Measurements from ENCODE around the gene UPF3A. TPM values are rescaled to one million over a fixed set of nuclear protein-coding genes. Genes with fewer than 3 reads are reported as not detected.

UPF3A gene
- total and polyA plus RNA-seq, 9 of the 15 experiments (the other 6 are each of a cell fraction or from before 2014, with no cell fraction given): 15.6 to 76.5 (median 40.9) TPM

DNA sequence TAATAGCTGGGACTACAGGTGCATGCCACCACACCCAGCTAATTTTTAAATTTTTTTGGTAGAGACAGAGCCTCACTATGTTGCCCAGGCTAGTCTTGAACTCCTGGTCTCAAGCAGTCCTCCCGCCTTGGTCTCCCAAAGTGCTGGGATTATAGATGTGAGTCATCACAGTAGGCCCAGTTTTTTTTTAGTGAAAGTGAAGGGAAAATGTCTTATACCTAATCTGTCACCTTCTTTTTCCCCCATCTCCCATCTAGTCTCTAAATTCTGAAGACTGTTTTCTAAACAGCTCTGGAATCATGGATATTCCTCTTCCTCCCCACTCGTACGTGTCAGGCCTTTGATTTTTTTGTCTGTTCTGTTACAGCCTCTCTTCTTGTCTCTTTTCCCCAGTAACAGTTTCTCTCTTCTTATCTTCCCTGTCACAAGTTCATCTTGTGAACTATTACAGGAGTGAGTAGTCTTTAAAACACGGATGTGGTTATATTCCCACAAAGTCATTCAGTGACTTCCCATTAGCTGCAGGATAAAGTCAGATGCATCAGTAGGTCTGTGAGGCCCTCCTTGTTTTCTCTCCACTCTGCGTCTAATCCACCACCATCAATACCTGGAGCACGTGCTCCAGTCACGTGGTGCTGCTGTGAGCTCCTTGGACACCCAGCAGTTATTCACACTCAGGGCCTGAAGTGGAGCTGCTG lies 43.8 kb upstream of the UPF3A start (continued):
- TF ChIP-seq, protein P1, sequence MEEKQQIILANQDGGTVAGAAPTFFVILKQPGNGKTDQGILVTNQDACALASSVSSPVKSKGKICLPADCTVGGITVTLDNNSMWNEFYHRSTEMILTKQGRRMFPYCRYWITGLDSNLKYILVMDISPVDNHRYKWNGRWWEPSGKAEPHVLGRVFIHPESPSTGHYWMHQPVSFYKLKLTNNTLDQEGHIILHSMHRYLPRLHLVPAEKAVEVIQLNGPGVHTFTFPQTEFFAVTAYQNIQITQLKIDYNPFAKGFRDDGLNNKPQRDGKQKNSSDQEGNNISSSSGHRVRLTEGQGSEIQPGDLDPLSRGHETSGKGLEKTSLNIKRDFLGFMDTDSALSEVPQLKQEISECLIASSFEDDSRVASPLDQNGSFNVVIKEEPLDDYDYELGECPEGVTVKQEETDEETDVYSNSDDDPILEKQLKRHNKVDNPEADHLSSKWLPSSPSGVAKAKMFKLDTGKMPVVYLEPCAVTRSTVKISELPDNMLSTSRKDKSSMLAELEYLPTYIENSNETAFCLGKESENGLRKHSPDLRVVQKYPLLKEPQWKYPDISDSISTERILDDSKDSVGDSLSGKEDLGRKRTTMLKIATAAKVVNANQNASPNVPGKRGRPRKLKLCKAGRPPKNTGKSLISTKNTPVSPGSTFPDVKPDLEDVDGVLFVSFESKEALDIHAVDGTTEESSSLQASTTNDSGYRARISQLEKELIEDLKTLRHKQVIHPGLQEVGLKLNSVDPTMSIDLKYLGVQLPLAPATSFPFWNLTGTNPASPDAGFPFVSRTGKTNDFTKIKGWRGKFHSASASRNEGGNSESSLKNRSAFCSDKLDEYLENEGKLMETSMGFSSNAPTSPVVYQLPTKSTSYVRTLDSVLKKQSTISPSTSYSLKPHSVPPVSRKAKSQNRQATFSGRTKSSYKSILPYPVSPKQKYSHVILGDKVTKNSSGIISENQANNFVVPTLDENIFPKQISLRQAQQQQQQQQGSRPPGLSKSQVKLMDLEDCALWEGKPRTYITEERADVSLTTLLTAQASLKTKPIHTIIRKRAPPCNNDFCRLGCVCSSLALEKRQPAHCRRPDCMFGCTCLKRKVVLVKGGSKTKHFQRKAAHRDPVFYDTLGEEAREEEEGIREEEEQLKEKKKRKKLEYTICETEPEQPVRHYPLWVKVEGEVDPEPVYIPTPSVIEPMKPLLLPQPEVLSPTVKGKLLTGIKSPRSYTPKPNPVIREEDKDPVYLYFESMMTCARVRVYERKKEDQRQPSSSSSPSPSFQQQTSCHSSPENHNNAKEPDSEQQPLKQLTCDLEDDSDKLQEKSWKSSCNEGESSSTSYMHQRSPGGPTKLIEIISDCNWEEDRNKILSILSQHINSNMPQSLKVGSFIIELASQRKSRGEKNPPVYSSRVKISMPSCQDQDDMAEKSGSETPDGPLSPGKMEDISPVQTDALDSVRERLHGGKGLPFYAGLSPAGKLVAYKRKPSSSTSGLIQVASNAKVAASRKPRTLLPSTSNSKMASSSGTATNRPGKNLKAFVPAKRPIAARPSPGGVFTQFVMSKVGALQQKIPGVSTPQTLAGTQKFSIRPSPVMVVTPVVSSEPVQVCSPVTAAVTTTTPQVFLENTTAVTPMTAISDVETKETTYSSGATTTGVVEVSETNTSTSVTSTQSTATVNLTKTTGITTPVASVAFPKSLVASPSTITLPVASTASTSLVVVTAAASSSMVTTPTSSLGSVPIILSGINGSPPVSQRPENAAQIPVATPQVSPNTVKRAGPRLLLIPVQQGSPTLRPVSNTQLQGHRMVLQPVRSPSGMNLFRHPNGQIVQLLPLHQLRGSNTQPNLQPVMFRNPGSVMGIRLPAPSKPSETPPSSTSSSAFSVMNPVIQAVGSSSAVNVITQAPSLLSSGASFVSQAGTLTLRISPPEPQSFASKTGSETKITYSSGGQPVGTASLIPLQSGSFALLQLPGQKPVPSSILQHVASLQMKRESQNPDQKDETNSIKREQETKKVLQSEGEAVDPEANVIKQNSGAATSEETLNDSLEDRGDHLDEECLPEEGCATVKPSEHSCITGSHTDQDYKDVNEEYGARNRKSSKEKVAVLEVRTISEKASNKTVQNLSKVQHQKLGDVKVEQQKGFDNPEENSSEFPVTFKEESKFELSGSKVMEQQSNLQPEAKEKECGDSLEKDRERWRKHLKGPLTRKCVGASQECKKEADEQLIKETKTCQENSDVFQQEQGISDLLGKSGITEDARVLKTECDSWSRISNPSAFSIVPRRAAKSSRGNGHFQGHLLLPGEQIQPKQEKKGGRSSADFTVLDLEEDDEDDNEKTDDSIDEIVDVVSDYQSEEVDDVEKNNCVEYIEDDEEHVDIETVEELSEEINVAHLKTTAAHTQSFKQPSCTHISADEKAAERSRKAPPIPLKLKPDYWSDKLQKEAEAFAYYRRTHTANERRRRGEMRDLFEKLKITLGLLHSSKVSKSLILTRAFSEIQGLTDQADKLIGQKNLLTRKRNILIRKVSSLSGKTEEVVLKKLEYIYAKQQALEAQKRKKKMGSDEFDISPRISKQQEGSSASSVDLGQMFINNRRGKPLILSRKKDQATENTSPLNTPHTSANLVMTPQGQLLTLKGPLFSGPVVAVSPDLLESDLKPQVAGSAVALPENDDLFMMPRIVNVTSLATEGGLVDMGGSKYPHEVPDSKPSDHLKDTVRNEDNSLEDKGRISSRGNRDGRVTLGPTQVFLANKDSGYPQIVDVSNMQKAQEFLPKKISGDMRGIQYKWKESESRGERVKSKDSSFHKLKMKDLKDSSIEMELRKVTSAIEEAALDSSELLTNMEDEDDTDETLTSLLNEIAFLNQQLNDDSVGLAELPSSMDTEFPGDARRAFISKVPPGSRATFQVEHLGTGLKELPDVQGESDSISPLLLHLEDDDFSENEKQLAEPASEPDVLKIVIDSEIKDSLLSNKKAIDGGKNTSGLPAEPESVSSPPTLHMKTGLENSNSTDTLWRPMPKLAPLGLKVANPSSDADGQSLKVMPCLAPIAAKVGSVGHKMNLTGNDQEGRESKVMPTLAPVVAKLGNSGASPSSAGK (IDR thresholded peaks at IDR 0.05): peak; percentile 75
- no peak for TF ChIP-seq ZNF707 (CRISPR knock-in tag; conservative IDR thresholded peaks at IDR 0.05)
- no peak for TF ChIP-seq HMGN3 (IDR thresholded peaks at IDR 0.05; ENCODE audit: borderline replicate concordance, extremely low read depth, insufficient read length, low read depth, low read length)
- TF ChIP-seq ZNF668 (CRISPR knock-in tag; IDR thresholded peaks at IDR 0.05): no peak
- TF ChIP-seq ZKSCAN8 (CRISPR knock-in tag; IDR thresholded peaks at IDR 0.05): no peak
- TF ChIP-seq LARP7 (IDR thresholded peaks at IDR 0.05): no peak
- TF ChIP-seq, protein P2, sequence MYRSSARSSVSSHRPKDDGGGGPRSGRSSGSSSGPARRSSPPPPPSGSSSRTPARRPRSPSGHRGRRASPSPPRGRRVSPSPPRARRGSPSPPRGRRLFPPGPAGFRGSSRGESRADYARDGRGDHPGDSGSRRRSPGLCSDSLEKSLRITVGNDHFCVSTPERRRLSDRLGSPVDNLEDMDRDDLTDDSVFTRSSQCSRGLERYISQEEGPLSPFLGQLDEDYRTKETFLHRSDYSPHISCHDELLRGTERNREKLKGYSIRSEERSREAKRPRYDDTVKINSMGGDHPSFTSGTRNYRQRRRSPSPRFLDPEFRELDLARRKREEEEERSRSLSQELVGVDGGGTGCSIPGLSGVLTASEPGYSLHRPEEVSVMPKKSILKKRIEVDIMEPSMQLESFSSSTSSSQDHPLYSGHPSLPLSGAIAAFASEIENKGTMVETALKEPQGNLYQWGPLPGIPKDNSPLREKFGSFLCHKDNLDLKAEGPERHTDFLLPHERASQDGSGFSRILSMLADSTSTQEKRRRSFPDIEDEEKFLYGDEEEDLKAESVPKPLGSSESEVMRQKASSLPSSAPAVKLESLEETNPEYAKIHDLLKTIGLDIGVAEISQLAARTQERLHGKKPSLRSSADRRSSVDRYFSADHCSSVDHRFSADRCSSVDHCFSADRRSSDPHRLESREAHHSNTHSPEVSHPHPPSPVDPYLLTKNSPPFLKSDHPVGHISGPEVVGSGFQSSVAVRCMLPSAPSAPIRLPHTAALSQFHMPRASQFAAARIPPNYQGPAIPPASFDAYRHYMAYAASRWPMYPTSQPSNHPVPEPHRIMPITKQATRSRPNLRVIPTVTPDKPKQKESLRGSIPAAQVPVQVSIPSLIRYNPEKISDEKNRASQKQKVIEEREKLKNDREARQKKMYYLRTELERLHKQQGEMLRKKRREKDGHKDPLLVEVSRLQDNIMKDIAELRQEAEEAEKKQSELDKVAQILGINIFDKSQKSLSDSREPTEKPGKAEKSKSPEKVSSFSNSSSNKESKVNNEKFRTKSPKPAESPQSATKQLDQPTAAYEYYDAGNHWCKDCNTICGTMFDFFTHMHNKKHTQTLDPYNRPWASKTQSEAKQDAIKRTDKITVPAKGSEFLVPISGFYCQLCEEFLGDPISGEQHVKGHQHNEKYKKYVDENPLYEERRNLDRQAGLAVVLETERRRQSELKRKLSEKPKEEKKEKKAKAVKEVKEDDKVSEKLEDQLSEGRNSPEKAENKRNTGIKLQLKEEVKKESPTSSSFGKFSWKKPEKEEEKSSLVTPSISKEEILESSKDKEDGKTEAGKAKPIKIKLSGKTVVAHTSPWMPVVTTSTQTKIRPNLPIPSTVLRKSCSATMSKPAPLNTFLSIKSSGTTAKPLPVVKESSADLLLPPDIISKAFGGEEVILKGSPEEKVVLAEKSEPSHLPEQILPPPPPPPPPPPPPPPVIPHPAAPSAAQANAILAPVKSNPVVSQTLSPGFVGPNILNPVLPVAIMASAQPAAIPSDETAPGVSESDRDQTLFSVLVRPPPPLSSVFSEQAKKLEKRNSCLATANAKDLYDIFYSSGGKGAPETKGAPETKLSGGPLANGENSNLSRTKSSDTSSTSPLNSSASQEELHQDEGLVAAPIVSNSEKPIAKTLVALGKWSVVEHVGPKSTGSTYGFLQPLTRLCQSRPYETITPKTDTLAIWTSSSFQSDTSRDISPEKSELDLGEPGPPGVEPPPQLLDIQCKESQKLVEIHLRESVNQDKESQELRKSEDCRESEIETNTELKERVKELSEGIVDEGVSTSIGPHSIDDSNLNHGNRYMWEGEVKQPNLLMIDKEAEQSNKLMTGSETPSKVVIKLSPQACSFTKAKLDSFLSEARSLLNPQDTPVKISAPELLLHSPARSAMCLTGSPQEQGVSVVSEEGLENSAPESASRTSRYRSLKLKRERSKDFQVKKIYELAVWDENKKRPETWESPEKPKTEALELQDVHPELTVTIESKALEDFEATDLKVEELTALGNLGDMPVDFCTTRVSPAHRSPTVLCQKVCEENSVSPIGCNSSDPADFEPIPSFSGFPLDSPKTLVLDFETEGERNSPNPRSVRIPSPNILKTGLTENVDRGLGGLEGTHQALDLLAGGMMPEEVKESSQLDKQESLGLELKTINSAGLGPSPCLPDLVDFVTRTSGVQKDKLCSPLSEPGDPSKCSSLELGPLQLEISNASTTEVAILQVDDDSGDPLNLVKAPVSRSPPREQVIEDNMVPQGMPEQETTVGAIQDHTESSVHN (IDR thresholded peaks at IDR 0.05; ENCODE audit: borderline replicate concordance in 1 of 2, low read depth in 1 of 2): no peak

All from K562 (cell line).